Lung microvascular endothelial cell (primary cell): Measurements from ENCODE around the gene TRAPPC1. TPM values are rescaled to one million over a fixed set of nuclear protein-coding genes. Genes with fewer than 3 reads are reported as not detected.
"Not testable (repeated sequence)": the region's sequence is repeated elsewhere in the genome, so short reads cannot be mapped to it uniquely, and the experiment has no call there.

Experiments used
- DNase-seq, 2 donors: peaks; one replicate each; pipeline versions ENCODE4 v3.0.0 to v3.0.0-alpha.2; 2010; ENCODE audit warnings: low read depth in 2 of 2
- total RNA-seq: library from RNA; depleted of rRNA; stranded (reverse); fragments of >200 nt; gene quantifications from 2 replicates; pipeline ENCODE4 v1.2.1, GENCODE V29; 2014

Gene TRAPPC1, protein sequence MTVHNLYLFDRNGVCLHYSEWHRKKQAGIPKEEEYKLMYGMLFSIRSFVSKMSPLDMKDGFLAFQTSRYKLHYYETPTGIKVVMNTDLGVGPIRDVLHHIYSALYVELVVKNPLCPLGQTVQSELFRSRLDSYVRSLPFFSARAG
- total RNA-seq: 48.8 and 54.7 TPM in 2 replicates

- DNase-seq: peak; percentile 99
Observed at GRCh38 chr17:7931709-7932482, at the start of gene TRAPPC1, which contains the start of gene CNTROB. TSS of gene TRAPPC1 (minus strand) at chr17:7931946. CDS start at chr17:7931829, 117 bp downstream. TSS of gene CNTROB (plus strand) at chr17:7932206. CDS start at chr17:7933080, 874 bp downstream.

DNA sequence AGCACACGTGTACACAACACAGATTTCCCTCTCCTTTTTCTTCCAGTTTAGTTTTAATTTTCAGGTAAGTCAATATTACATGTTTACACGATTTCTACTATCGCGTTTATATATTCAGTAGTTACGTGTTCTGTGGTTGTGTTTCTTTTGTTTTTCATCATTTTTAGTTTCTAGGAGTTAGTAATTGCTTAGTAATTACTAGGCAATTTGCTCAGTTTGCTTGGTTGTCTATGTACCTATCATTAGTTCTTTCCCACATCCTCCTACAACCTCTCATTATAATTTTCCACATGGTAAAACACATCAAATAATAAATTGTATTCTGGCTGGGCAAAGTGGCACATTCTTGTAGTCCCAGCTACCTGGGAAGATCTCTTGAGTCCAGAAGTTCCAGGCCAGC lies 46.1 kb upstream of the TRAPPC1 start:
- no peak for DNase-seq

DNA sequence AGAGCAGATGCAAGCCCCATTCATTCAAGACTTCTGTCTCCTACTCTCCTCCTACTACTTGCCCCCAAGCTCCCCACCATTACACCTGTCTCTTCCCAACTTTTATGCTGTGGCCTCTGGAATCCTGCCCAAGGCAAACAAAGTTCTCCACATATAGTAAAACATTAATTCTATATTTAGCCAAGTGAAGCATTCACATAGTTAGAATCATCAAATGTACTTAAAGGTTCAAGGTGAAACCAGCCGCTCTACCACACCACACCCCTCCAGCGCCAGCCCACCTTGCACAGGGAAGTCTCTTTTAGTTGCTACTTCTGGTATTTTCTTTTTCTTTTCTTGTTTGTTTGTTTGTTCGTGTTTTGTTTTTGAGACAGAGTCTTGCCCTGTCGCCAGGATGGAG lies 45.3 kb upstream of the TRAPPC1 start:
- no peak for DNase-seq

GRCh38 chr17:7974638-7975131 lies 42.9 kb upstream of the TRAPPC1 start:
- DNase-seq: no peak

- DNase-seq: peak; percentile 7 to 9
Observed at GRCh38 chr17:7972131-7972785, 40.5 kb upstream of the TRAPPC1 start.

GRCh38 chr17:7971651-7972050 lies 39.9 kb upstream of the TRAPPC1 start:
- DNase-seq: no peak

GRCh38 chr17:7969433-7969832 lies 37.7 kb upstream of the TRAPPC1 start:
- DNase-seq: no peak

DNA sequence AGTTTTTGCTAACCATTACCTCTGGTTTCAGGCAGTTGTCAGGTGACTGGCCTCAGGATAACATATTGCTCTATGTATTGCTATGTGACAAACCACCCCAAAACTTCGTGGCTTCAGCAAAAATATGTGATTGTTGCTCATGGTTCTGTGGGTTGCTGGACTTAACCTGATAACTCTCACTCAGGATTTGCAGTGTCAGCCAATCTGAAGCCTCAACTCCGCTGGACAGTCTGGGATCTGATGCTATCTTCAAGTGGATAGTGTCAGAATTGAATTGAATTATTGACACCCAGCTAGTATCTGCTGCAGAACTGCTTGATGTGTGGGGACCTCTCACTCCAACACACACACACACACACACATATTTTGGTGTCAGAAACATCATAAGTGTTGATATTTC lies 36.0 kb upstream of the TRAPPC1 start:
- no peak for DNase-seq

DNA sequence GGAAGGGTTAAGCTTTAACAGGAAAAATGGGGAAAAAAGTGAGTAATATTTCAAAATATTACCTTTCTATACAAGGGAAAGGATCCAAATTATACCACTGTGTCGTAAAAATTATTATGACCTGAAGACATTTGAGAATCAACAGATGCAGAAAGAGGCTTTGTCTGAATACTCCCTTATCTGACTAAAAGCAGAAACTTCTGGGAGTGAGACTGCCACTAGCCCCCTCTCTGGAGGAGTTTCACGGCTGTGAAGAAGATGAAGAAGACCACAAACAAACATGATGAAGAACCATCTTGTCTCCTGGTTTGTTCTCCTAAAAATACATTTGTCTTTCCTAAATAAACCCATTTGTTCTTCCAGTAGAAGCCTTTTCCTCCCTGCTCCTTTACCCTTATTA lies 29.7 kb upstream of the TRAPPC1 start:
- no peak for DNase-seq

DNA sequence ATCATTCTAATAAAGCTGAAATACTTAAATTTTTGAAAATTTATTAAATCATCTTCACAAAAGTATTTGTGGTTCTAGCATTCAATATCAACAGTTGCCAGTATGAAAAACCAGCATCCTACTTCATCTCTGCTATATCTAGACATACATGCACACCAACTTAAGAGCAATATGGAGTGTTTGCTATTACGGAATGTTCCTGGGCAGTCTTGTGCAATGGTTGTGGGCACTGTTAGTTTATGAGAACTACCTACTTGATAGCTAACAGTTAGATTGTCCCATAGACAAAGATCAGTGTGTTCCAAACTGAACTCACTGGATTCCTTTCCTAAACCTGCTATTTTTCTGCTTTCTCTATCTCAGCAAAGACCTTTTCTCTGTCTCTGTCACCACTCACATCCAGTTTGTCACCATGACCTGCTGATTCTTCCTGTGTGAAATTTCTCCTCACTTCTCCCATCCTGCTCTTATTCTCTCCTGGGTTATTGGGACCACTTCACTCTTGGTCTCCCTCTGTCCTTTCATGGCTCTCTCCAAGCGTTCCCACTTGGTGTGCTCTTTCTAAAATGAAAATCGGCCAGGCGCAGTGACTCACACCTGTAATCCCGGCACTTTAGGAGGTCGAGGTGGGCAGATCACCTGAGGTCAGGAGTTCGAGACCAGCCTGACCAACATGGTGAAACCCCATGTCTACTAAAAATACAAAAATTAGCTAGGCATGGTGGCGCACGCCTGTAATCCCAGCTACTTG lies 27.9 kb upstream of the TRAPPC1 start:
- no peak for DNase-seq

GRCh38 chr17:7956228-7956965 lies 24.7 kb upstream of the TRAPPC1 start:
- DNase-seq: peak; percentile 2 to 43

GRCh38 chr17:7955414-7956227 lies 23.9 kb upstream of the TRAPPC1 start:
- no peak for DNase-seq

GRCh38 chr17:7953266-7953665 lies 21.5 kb upstream of the TRAPPC1 start:
- DNase-seq: not testable (repeated sequence)

- no peak for DNase-seq
Observed at GRCh38 chr17:7951143-7951792, 19.5 kb upstream of the TRAPPC1 start.

- DNase-seq: no peak
Observed at GRCh38 chr17:7950578-7950977, 18.8 kb upstream of the TRAPPC1 start.

- no peak for DNase-seq
Observed at GRCh38 chr17:7947651-7948050, 15.9 kb upstream of the TRAPPC1 start.

DNA sequence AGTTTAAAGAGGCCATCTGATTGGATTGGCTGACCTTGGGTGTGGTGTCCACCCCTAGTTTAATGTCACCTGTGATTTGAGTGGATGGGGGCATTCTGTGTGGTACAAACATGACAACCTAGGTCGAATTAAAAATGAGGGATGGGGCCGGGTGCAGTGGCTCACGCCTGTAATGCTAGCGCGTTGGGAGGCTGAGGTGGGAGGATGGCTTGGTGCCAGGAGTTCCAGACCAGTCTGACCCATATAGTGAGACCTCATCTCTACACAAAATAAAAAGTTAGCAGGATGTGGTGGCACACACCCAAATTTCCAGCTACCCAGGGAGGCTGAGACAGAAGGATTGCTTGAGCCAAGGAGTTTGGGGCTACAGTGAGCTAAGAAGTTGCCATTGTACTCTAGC lies 14.7 kb upstream of the TRAPPC1 start:
- no peak for DNase-seq

GRCh38 chr17:7945651-7946050 lies 13.9 kb upstream of the TRAPPC1 start:
- no peak for DNase-seq

- DNase-seq: no peak
Observed at GRCh38 chr17:7944326-7944725, 12.6 kb upstream of the TRAPPC1 start.

DNA sequence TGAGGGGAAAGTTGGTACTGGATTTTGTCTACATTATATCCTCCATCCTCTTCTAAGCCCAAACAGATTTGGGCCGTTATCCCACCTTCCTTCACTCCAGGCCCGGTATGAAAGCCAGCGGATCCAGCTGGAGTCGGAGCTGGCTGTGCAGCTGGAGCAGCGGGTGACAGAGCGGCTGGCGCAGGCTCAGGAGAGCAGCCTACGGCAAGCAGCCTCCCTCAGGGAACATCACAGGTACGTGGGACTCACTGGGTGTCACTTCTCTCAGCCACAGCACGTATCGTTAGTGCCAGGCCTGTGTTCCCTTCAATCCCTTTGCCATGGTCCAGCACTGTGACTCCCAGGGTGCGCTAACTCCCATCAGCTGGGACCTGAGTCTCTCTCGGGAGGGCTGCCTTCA lies 11.5 kb upstream of the TRAPPC1 start:
- no peak for DNase-seq
